Endothelial cell of umbilical vein (primary cell): ENCODE measurements around the gene KRT86. TPM values are rescaled to one million over a fixed set of nuclear protein-coding genes. Genes with fewer than 3 reads are reported as not detected.

ENCODE experiments used
- BruUV-seq: library from RNA; stranded (reverse); fragments of 400-500 nt; replicated peaks from 2 replicates; lab custom pipeline; 2021; lab: Mats Ljungman, UMichigan
- CTCF ChIA-PET: fragments of 300-600, 350-600 bp; sonication (Branson Sonifier 250); formaldehyde crosslinking; loops from one replicate; lab custom pipeline; 2021; ENCODE audit warnings: antibody characterized with exemption, inconsistent platforms; lab: Charles Lee
- POLR2A ChIA-PET: fragments of 300-600, 350-600 bp; sonication (Branson Sonifier 250); formaldehyde crosslinking; loops from one replicate; lab custom pipeline; 2021; ENCODE audit warnings: antibody characterized with exemption, inconsistent platforms; lab: Charles Lee
- DNase-seq: peaks from one replicate; pipeline ENCODE4 v3.0.0-alpha.2; 2011; ENCODE audit warnings: low read depth, low spot score
- FAIRE-seq: peaks from 2 replicates; lab custom pipeline; 2011; peaks lifted over from hg19 to GRCh38; lab: Jason Lieb, UNC
- H2AFZ ChIP-seq: 2 replicates; pipeline ENCODE4 v1.6.0; 2012; ENCODE audit warnings: low read depth, low read length, control low read depth, inconsistent platforms
- H3K27ac ChIP-seq: 2 replicates; pipeline ENCODE4 v1.5.1; 2011; ENCODE audit warnings: low read depth, mild to moderate bottlenecking, control low read depth, low read length, moderate library complexity; ENCODE audit not compliant: insufficient read depth
- H3K27me3 ChIP-seq, 2 experiments: 2 replicates each; pipeline versions ENCODE4 v1.6.0 to v1.6.1; 2011; ENCODE audit warnings: low read length in 2 of 2, mixed read lengths in 1 of 2; ENCODE audit not compliant: control insufficient read depth in 2 of 2, insufficient read depth in 2 of 2
- H3K36me3 ChIP-seq, 2 experiments: 2 replicates in 1 of 2; 3 replicates in 1 of 2; pipeline ENCODE4 v1.5.1; 2011; ENCODE audit warnings: low read length in 2 of 2, mild to moderate bottlenecking in 1 of 2, moderate library complexity in 1 of 2; ENCODE audit not compliant: control insufficient read depth in 2 of 2, insufficient read depth in 2 of 2; ENCODE audit errors: extremely low read depth in 1 of 2
- H3K4me1 ChIP-seq: 3 replicates; pipeline ENCODE4 v1.5.1; 2011; ENCODE audit warnings: mild to moderate bottlenecking, low read length; ENCODE audit not compliant: control insufficient read depth, insufficient read depth; ENCODE audit errors: extremely low read depth
- H3K4me2 ChIP-seq: 2 replicates; pipeline ENCODE4 v1.6.1; 2011; ENCODE audit warnings: low read length, control low read depth, mixed read lengths; ENCODE audit not compliant: insufficient read depth
- H3K4me3 ChIP-seq, 3 experiments: fragments of 200-600 bp in 1 of 3; sonication (generic), shearing (Covaris generic) in 1 of 3; replicated peaks in 1 of 3; 2 replicates each; pipeline ENCODE4 v1.5.1; 2011 to 2016; ENCODE audit warnings: control low read depth in 3 of 3, low read length in 3 of 3, mild to moderate bottlenecking in 2 of 3, inconsistent platforms in 1 of 3, low read depth in 1 of 3, moderate library complexity in 1 of 3; ENCODE audit not compliant: insufficient read depth in 1 of 3
- H3K79me2 ChIP-seq: 2 replicates; pipeline ENCODE4 v1.6.0; 2012; ENCODE audit warnings: low read length, inconsistent platforms; ENCODE audit not compliant: control insufficient read depth, insufficient read depth
- H3K9ac ChIP-seq: replicated peaks from 2 replicates; pipeline ENCODE3; 2011; ENCODE audit warnings: low read length, control low read depth; ENCODE audit not compliant: insufficient read depth; ENCODE audit errors: extremely low read depth
- H3K9me1 ChIP-seq: replicated peaks from 3 replicates; pipeline ENCODE4 v1.6.0; 2011; ENCODE audit warnings: mild to moderate bottlenecking, low read length; ENCODE audit not compliant: control insufficient read depth, insufficient read depth; ENCODE audit errors: extremely low read depth
- H3K9me3 ChIP-seq: replicated peaks from 2 replicates; pipeline ENCODE4 v1.5.1; 2012; ENCODE audit warnings: low read length, inconsistent platforms; ENCODE audit not compliant: control insufficient read depth, insufficient read depth
- H4K20me1 ChIP-seq: replicated peaks from 2 replicates; pipeline ENCODE3; 2011; ENCODE audit warnings: mild to moderate bottlenecking, low read length; ENCODE audit not compliant: control insufficient read depth, insufficient read depth; ENCODE audit errors: extremely low read depth
- CTCF ChIP-seq, 2 donors: IDR thresholded peaks; 1 replicate in 1 of 2; 2 replicates in 1 of 2; pipeline ENCODE4 v1.5.1; 2011; ENCODE audit warnings: low read length in 2 of 2, mild to moderate bottlenecking in 2 of 2, moderate library complexity in 2 of 2, control low read depth in 1 of 2, inconsistent platforms in 1 of 2, low read depth in 1 of 2; ENCODE audit not compliant: insufficient read depth in 1 of 2; ENCODE audit errors: extremely low read depth in 1 of 2
- EZH2 ChIP-seq: IDR thresholded peaks from 2 replicates; pipeline ENCODE4 v1.6.1; 2012; ENCODE audit warnings: borderline replicate concordance, low read depth, mild to moderate bottlenecking, moderate library complexity, low read length, inconsistent platforms; ENCODE audit not compliant: severe bottlenecking
- FOS ChIP-seq: IDR thresholded peaks from 2 replicates; pipeline ENCODE4 v1.6.1; 2011; ENCODE audit warnings: mild to moderate bottlenecking, low read length, moderate library complexity, borderline replicate concordance; ENCODE audit not compliant: insufficient read depth
- GATA2 ChIP-seq: IDR thresholded peaks from 2 replicates; pipeline ENCODE4 v1.7.0; 2011; ENCODE audit warnings: low read depth, mild to moderate bottlenecking, moderate library complexity, mixed read lengths, low read length; ENCODE audit not compliant: insufficient read length, insufficient read depth
- JUN ChIP-seq: IDR thresholded peaks from 2 replicates; pipeline ENCODE4 v1.6.1; 2011; ENCODE audit warnings: borderline replicate concordance, low read depth; ENCODE audit not compliant: insufficient read length, insufficient read depth
- MAX ChIP-seq: IDR thresholded peaks from 2 replicates; pipeline ENCODE4 v1.6.1; 2011; ENCODE audit not compliant: insufficient read depth, insufficient read length
- MYC ChIP-seq: IDR thresholded peaks from one replicate; pipeline ENCODE4 v1.6.1; 2011; ENCODE audit warnings: mild to moderate bottlenecking, low read depth, low read length
- POLR2A ChIP-seq: IDR thresholded peaks from 2 replicates; pipeline ENCODE4 v1.6.1; 2012; ENCODE audit warnings: low read depth, mild to moderate bottlenecking, control low read depth, low read length
- POLR2AphosphoS5 ChIP-seq: IDR thresholded peaks from 2 replicates; pipeline ENCODE4 v1.6.1; 2012; ENCODE audit warnings: low read depth, mild to moderate bottlenecking, control low read depth, low read length, moderate library complexity; ENCODE audit not compliant: insufficient read depth
- dilution Hi-C: fragments of 300-500 bp; cut with MboI; formaldehyde crosslinking; loops from one replicate; pipeline ENCODE4 v1.15.0; 2019; ENCODE audit warnings: low sequenced_read_pairs; ENCODE audit not compliant: extremely low pct_ligation_motif_present
- intact Hi-C: fragments of 100-400 bp; cut with micrococcal nuclease; formaldehyde crosslinking; loops from one replicate; pipeline ENCODE4 v1.10.0; 2022
- polyA plus RNA-seq, 4 experiments: library from polyadenylated mRNA; depleted of rRNA in 3 of 4; stranded (reverse) in 3 of 4; unstranded in 1 of 4; fragments of >200 nt; gene quantifications; 2 replicates each; pipeline versions ENCODE4 v1.2.1 to v1.2.3, GENCODE V29; 2011 to 2012; ENCODE audit warnings: missing spikeins in 1 of 4
- total RNA-seq: library from RNA; stranded (reverse); gene quantifications from 2 replicates; pipeline ENCODE4 v1.2.3, GENCODE V29; 2021

The KRT86 gene
- total and polyA plus RNA-seq, 2 donors (not counting 3 experiments of a cell fraction or from before 2014, with no cell fraction given), result not detected

GRCh38 chr12:52267699-52268098 lies 6.7 kb upstream of the KRT86 start:
- no peak overlapping the region for H2AFZ ChIP-seq
- H3K36me3 ChIP-seq, result no peaks in the 10 kb centered on the region
- FAIRE-seq (no peak), DNase-seq (no peak)
- CTCF ChIA-PET, result interaction anchor here (1.0 to 4.0 kb wide), 2 partner anchors 10 to 13 kb away, joined by 5 to 28 read pairs; no protein-coding TSS in a partner anchor
- no peak overlapping the region for H3K9ac ChIP-seq
- H3K79me2 ChIP-seq, result no peaks in the 10 kb centered on the region
- H4K20me1 ChIP-seq, result no peaks in the 10 kb centered on the region
- peaks cover 12 to 24% of the 10 kb centered on the region in 2 experiments for H3K27me3 ChIP-seq
- dilution Hi-C loops, result no loop called here
- POLR2A ChIA-PET, result no interaction called here
- H3K27ac ChIP-seq, result no peak overlapping the region
- no peak overlapping the region for H3K4me2 ChIP-seq
- no TSS peak for BruUV-seq
- no peaks in the 10 kb centered on the region for H3K4me1 ChIP-seq
- TF ChIP-seq POLR2AphosphoS5, result no peak
- no peak for TF ChIP-seq MAX
- TF ChIP-seq FOS, result no peak
- TF ChIP-seq POLR2A, result no peak
- TF ChIP-seq CTCF (IDR thresholded peaks at IDR 0.05; ENCODE audit: extremely low read depth in 1 of 2, insufficient read depth in 1 of 2, low read depth in 1 of 2, low read length in 2 of 2), result no peak
- no peak for TF ChIP-seq JUN
- no peak for TF ChIP-seq EZH2
- no peak for TF ChIP-seq GATA2
- no peak for TF ChIP-seq MYC
- no peak overlapping the region for H3K4me3 ChIP-seq
- H3K9me1 ChIP-seq, result no peaks in the 10 kb centered on the region
- intact Hi-C loops, result no loop called here
- no peaks in the 10 kb centered on the region for H3K9me3 ChIP-seq
